ENCODE data around the gene ING1.
A peak's percentile ranks its signal among the peaks of the same experiment; 100 is the strongest.
"Not testable (repeated sequence)": the region's sequence is repeated elsewhere in the genome, so short reads cannot be mapped to it uniquely, and the experiment has no call there.

ING1 gene

GRCh38 chr13:110695774-110696173 is 17.7 kb upstream of the ING1 start:
- not testable (repeated sequence) for DNase-seq

- no peak for DNase-seq
These were observed 16.7 kb upstream of the ING1 start for GRCh38 chr13:110696776-110697175.

GRCh38 chr13:110697842-110698241 is 15.7 kb upstream of the ING1 start:
- no peak for DNase-seq

GRCh38 chr13:110698689-110699088 is 14.8 kb upstream of the ING1 start:
- DNase-seq: no peak

DNA sequence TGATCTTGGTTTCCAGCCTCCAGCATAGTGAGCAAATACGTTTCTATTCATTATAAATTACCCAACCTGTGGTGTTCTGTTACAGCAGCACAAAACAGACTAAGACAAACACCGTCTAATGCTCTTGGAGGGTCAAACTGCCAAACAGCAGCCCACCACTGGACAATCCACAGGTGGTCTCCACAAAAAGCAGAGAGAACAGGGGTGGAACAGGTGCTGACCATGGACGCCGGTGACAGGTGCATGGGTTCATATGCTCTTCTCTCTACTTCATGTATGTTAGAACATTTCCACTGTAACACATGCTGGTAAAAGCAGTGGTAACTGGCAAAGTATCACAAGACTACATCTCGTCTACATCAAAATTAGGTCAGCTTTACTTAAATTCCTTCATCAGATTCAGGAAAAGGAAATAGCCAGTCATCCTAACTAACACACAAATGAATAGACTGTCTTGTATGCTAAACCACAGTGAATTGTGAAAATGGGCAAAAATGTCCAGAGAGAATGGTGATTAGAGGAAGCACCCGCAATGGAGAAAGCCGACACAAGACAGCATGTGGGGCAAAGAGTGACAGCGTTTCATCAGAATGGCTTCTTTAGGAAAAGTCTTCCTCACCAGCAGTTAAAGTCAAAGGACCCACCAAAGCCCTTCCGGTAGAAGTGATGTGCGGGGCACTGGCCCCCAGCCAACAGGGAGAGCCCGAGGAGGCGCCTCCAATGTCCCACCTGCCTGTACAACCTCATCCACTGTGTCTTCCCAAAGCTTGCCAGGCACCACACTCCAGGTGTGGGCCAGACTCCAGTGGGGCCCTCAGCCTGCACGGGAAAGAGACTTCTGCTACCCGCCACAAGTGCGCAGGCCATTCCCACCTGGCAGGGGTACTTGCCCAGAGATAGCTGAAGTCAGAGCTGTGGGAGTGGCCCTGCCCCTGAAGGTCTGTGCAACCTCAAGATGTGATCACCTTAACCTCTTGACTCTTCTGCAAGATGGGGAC is 14.1 kb upstream of the ING1 start:
- no peak for DNase-seq

DNA sequence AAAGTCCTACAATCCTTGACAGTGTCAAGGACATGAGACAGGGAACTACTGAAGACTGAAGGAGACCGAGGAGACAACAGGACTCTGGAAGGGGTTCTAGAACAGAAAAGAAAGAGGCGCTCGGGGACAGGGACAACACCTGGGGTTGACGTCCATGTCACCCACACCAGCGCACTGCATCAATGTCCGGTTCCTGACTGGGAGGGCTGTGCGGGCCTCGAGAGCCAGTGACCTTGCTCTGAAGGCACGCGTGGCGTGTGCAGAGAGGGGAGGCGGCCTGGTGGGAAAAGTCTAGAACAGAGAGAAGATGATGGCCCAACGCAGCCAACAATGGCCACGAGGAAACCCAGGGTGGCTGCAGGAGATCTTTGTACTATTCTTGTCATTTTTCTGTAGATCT is 13.3 kb upstream of the ING1 start:
- DNase-seq: no peak

DNA sequence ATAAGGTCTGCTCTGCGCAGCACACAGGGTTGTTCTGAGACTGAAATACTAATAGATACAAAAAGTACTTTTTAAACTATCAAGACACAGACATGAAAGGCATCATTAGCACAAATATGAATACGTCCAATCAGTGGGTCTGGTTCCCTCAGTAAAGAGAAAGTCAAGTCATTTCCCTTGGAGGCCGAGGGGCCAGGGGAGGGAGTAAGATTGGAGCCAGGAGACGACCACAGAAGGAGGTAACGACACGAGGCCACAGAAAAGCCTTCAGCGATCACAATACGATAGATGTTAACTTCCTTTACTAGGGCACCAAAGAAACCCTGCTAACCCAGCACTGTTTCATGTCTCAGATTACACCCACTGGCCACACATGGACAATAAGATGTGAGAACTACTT is 12.9 kb upstream of the ING1 start:
- no peak for DNase-seq

DNA sequence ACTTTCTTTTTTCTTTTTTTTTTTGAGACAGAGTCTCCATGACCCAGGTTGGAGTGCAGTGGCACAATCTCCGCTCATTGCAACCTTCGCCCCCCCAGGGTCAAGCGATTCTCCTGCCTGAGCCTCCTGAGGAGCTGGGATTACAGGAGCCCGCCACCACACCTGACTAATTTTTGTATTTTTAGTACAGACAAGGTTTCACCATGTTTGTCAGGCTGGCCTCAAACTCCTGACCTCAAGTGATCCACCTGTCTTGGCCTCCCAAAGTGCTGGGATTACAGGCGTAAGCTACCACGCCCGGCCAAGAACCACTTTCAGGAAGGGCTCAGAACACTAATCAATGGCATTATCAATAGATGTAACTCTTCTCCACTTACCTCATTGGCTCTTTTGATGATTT is 12.4 kb upstream of the ING1 start:
- DNase-seq: not testable (repeated sequence)

DNA sequence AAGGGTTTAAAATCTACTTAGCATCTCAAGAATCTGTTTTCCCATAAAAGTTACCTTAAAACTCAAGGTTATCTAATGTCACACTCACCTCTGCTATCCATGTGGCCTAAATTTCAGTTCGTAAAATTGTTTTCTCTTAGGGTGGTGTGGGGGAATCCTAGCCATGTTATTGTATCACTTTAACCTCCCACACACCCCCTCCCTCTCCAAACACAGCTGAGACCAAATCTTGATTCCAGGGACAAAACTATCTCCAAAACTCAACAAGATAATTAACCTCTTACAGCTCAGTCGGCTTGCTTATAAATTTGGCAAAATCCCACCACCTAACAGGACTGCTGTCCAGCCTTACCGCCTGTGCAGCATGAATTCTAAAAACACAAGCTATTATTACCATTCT is 11.4 kb upstream of the ING1 start:
- DNase-seq: no peak

GRCh38 chr13:110702591-110703526 is 10.6 kb upstream of the ING1 start:
- DNase-seq: no peak

DNA sequence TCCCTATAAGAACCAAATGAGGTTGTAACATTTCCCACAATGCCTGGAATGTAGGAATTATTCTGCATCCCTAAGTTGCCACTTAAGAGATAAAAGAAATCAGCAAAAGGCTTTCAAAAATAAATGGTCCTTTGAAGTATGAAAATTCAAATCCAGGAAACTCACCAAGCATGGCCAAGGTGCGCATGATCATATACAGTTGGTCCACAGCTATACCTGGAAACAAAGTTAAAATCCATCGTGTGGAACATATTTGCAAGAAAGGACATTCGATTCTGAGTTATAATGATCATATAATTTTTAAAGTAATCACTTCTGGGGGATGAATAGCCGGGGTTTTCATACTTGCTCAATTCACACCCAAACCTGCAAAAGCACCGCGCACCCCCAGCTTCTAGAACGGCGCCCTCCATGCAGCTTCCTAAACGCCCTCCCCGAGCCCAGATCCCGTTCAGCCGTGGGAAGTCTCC is 8.1 kb upstream of the ING1 start:
- DNase-seq: no peak

- peak; percentile 98 for DNase-seq
These were observed 7.5 kb upstream of the ING1 start, which contains the start of gene CARS2 for GRCh38 chr13:110705826-110706569. Gene CARS2, minus strand, starts transcription at chr13:110706116. Its CDS starts 23 bp downstream, at chr13:110706093.

GRCh38 chr13:110706570-110707372 is 6.7 kb upstream of the ING1 start:
- DNase-seq: no peak

DNA sequence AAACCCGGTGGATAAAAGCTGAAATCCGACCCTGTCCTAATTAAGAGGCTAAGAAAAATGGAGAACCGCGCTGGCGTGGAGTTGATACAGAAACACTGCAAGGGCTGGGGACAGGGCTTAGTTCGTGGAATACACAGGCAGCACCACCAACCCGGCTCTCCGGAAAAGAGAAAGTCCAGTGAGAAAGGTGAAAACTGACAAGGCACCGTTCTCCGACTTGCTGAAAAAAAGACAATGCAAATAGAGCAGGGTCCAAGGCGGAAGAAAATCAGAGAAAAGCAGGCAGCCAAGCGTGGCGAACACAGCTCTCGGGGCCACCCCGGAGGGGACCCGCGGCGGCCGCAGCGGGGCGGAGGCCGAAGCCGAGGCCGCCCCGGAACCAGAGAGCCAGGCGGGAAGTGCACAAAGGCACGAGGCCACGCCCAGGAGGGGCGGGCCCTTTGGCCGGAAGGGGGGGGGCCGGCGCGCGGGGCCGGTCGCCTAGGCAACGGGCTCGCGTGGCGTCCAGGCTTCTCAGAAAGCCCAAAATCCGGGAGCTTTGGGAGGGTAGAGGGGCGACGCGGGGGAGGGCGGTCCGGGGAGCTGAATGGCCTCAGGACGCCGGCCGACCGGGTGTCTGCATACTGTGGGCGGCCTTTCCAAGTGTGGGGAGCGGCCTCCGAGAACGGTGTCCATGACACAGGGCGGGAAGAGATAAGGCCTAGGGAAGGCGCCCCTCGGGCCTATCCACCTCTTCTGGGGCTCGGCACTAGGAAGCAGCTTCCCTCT is 1.2 kb upstream of the ING1 start:
- peak; percentile 91 for DNase-seq

DNA sequence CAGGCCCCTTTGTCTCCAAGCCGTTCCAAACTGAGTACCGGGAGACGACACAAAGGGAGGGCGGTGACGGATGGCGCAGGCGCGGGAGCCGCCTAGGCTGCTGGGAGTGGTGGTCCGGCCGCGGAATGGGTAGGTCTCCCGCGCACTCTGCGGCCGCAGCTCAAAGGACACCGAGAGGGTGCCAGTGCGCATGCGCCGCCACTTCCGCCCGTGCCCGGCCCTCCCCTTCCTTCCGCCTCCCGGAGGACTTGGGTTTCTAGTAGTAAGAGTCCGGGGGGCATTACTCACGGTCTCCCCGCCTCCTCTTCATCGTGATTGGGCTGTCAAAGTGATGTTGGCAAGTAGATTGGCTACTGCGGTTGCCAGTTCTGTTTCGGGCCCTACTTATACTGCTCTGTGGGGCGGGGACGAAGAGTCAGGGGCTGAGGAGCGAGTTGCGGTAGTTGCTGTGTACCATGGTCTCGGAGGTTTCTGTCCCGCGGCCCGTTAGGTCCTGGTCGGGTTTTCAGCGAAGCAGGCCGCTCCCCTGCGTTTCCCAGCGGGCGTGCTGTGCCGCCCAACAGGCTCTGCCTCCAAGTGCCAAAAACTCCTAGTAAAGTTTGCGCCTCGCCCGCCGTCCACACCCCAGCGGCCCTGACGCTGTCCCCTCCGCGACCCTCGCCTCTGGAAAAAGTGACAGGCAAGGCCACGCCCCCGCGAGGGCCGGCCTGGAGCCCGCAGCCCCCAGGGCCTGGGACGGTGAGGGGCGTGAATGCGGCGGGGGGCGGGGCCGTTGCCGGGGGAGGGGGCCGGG is 455 bp upstream of the ING1 start:
- peak; percentile 99 for DNase-seq

- DNase-seq: peak; percentile 79
These were observed 689 bp downstream of the ING1 start for GRCh38 chr13:110713981-110714796.

GRCh38 chr13:110714797-110715394 is 1.4 kb downstream of the ING1 start:
- peak; percentile 69 for DNase-seq

All from CD4-positive, alpha-beta T cell treated with Interleukin-17A for 4 hours (primary cell).